Activated CD4-positive, alpha-beta T cell treated with anti-CD3 and anti-CD28 coated beads, Interleukin-2, amount 50 U/mL, for 48 hours (primary cell): ENCODE measurements around the gene QARS1.

ENCODE experiments used
- DNase-seq, 2 experiments: peaks; one replicate each; pipeline ENCODE4 v3.0.0-alpha.2; 2020

QARS1 gene

GRCh38 chr3:49104427-49105291 is at the start of gene QARS1:
TSS of gene QARS1 (minus strand) at chr3:49104757. CDS start at chr3:49104733, 24 bp downstream.
- DNase-seq: peak; percentile 90 to 92

GRCh38 chr3:49153349-49153912 is 48.9 kb upstream of the QARS1 start:
- DNase-seq: no peak

GRCh38 chr3:49151610-49152009 is 47.1 kb upstream of the QARS1 start:
- no peak for DNase-seq

GRCh38 chr3:49148159-49148558 is 43.6 kb upstream of the QARS1 start:
- DNase-seq: no peak

GRCh38 chr3:49140080-49140479 is 35.5 kb upstream of the QARS1 start:
- DNase-seq: no peak

- no peak for DNase-seq
These were observed 30.9 kb upstream of the QARS1 start for GRCh38 chr3:49135499-49135898.

- DNase-seq: no peak
These were observed 30.1 kb upstream of the QARS1 start for GRCh38 chr3:49134471-49135265.

GRCh38 chr3:49133226-49133951 is 28.8 kb upstream of the QARS1 start:
- no peak for DNase-seq

GRCh38 chr3:49132437-49133225 is 28.1 kb upstream of the QARS1 start, which contains the start of gene LAMB2:
TSS of gene LAMB2 (minus strand) at chr3:49133050. CDS start at chr3:49132867, 183 bp downstream.
- no peak for DNase-seq

GRCh38 chr3:49132073-49132436 is 27.5 kb upstream of the QARS1 start:
- no peak for DNase-seq

- DNase-seq: no peak
These were observed 27.0 kb upstream of the QARS1 start for GRCh38 chr3:49131576-49131975.

- no peak for DNase-seq
These were observed 26.5 kb upstream of the QARS1 start for GRCh38 chr3:49131040-49131439.

- DNase-seq: no peak
These were observed 20.6 kb upstream of the QARS1 start for GRCh38 chr3:49124991-49125670.

GRCh38 chr3:49124203-49124602 is 19.6 kb upstream of the QARS1 start:
- no peak for DNase-seq

- DNase-seq: no peak
These were observed 19.1 kb upstream of the QARS1 start for GRCh38 chr3:49123687-49124086.

GRCh38 chr3:49122886-49123545 is 18.5 kb upstream of the QARS1 start:
- no peak for DNase-seq

- no peak for DNase-seq
These were observed 17.9 kb upstream of the QARS1 start for GRCh38 chr3:49122451-49122850.

- DNase-seq: no peak
These were observed 17.5 kb upstream of the QARS1 start for GRCh38 chr3:49122022-49122421.

GRCh38 chr3:49121132-49121736 is 16.7 kb upstream of the QARS1 start:
- DNase-seq: peak in 1 of 2 experiments; percentile 10

- peak; percentile 94 to 96 for DNase-seq
These were observed 16.0 kb upstream of the QARS1 start, which contains the start of gene USP19 for GRCh38 chr3:49120438-49121131. TSS of gene USP19 (minus strand) at chr3:49120823. CDS start at chr3:49119145, 1,678 bp downstream.
